ENCODE measurements around the gene PCSK7.

DNA sequence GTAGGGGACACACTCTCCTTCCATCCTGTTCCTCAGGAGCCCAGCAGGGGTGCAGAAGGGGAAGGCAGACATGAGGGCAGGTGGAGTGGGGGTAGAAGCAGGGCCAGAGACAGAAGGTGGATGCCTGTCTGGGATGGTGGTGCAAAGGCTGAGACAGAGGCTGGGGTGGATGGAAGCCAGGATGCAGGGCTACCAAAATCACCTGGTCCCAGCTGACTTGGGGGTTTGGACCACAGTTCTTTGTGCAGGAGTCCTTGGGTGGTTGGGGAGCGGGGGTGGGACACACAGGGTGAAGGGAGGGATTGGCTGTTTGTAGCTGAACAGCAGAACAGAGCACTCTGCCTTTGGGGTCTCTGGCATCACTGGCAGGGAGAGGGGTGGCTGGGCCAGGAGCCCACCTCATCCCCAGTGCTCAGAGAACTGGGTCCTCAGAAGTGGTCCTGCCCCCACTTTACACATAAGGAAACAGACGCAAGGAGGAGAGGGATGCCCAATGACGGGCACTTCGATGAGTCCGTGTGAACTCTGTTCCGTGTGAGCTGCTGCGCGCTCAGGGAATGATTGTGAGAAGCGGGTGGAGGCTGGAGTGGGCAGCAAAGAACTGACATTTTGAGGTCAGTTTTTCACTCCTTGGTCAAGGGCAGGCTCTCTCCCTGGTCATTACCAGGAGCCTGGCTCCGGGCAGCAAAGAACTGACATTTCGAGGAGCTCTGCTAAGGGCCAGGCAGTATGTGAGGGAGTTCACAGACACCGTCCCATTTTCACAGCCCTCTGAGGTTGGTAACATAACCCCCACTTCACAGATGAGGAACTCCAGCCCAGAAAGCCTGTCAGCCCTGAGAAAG, 30.8 kb downstream of the PCSK7 start:
- TF ChIP-seq, protein P1, sequence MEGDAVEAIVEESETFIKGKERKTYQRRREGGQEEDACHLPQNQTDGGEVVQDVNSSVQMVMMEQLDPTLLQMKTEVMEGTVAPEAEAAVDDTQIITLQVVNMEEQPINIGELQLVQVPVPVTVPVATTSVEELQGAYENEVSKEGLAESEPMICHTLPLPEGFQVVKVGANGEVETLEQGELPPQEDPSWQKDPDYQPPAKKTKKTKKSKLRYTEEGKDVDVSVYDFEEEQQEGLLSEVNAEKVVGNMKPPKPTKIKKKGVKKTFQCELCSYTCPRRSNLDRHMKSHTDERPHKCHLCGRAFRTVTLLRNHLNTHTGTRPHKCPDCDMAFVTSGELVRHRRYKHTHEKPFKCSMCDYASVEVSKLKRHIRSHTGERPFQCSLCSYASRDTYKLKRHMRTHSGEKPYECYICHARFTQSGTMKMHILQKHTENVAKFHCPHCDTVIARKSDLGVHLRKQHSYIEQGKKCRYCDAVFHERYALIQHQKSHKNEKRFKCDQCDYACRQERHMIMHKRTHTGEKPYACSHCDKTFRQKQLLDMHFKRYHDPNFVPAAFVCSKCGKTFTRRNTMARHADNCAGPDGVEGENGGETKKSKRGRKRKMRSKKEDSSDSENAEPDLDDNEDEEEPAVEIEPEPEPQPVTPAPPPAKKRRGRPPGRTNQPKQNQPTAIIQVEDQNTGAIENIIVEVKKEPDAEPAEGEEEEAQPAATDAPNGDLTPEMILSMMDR (IDR thresholded peaks at IDR 0.05; ENCODE audit: low read depth, low read length, missing input control): no peak
- TF ChIP-seq EGR1 (IDR thresholded peaks at IDR 0.05; ENCODE audit: low read depth in 2 of 2): no peak
- no peak for TF ChIP-seq TAF1 (conservative IDR thresholded peaks at IDR 0.05)
- TF ChIP-seq, protein P2, sequence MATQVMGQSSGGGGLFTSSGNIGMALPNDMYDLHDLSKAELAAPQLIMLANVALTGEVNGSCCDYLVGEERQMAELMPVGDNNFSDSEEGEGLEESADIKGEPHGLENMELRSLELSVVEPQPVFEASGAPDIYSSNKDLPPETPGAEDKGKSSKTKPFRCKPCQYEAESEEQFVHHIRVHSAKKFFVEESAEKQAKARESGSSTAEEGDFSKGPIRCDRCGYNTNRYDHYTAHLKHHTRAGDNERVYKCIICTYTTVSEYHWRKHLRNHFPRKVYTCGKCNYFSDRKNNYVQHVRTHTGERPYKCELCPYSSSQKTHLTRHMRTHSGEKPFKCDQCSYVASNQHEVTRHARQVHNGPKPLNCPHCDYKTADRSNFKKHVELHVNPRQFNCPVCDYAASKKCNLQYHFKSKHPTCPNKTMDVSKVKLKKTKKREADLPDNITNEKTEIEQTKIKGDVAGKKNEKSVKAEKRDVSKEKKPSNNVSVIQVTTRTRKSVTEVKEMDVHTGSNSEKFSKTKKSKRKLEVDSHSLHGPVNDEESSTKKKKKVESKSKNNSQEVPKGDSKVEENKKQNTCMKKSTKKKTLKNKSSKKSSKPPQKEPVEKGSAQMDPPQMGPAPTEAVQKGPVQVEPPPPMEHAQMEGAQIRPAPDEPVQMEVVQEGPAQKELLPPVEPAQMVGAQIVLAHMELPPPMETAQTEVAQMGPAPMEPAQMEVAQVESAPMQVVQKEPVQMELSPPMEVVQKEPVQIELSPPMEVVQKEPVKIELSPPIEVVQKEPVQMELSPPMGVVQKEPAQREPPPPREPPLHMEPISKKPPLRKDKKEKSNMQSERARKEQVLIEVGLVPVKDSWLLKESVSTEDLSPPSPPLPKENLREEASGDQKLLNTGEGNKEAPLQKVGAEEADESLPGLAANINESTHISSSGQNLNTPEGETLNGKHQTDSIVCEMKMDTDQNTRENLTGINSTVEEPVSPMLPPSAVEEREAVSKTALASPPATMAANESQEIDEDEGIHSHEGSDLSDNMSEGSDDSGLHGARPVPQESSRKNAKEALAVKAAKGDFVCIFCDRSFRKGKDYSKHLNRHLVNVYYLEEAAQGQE (IDR thresholded peaks at IDR 0.05): no peak
- TF ChIP-seq MAX (IDR thresholded peaks at IDR 0.05): no peak
- no peak for TF ChIP-seq RAD21 (IDR thresholded peaks at IDR 0.05)
- TF ChIP-seq GABPA (IDR thresholded peaks at IDR 0.05 in 1 of 2, conservative IDR thresholded peaks at IDR 0.05 in 1 of 2): no peak
- no peak for TF ChIP-seq JUND (IDR thresholded peaks at IDR 0.05)
- no peak for TF ChIP-seq SP1 (IDR thresholded peaks at IDR 0.05)
- TF ChIP-seq NR2F2 (IDR thresholded peaks at IDR 0.05): no peak
